Measurements from ENCODE around the gene AFF3.

The AFF3 gene

DNA sequence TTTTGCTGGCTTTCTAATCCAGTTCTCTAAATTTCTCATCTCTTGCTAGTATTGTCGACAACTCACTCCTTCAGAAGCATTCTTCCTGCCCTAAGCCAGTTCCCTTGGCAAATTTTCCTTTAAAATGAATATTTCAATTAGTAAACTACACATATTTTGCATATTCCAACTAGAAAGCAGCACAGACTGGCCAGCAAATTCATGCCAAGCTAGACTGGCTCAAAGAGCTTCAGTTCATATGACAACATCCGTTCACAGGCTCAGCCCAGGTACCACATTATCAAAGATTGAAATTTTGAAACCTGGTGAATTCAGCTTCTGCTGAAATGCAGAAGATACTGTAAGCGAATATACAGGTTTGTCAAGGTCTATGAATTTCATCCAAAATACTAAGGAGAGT lies 64.5 kb downstream of the AFF3 start:
- Histone ChIP-seq H3K9me3 (ENCODE audit: control insufficient read depth in 5 of 5, low read length in 5 of 5) (no peaks in the 10 kb centered on the region), H3K4me3 (ENCODE audit: low read depth in 1 of 5, low read length in 5 of 5) (no peak overlapping the region), H3K9ac (ENCODE audit: low read length in 5 of 5) (no peak overlapping the region), H3K27me3 (ENCODE audit: control insufficient read depth in 5 of 5, insufficient read depth in 4 of 5, low read length in 5 of 5) (no peaks in the 10 kb centered on the region), H3K27ac (ENCODE audit: low read depth, low read length) (no peak overlapping the region), H3K4me1 (ENCODE audit: control insufficient read depth in 5 of 5, insufficient read depth in 5 of 5, low read length in 5 of 5) (peaks cover 0 to 11% (median 5%) of the 10 kb centered on the region in 5 donors), H3K36me3 (ENCODE audit: control insufficient read depth in 5 of 5, insufficient read depth in 5 of 5, low read length in 5 of 5) (peaks cover 0 to 4% (median 0%) of the 10 kb centered on the region in 5 donors)

DNA sequence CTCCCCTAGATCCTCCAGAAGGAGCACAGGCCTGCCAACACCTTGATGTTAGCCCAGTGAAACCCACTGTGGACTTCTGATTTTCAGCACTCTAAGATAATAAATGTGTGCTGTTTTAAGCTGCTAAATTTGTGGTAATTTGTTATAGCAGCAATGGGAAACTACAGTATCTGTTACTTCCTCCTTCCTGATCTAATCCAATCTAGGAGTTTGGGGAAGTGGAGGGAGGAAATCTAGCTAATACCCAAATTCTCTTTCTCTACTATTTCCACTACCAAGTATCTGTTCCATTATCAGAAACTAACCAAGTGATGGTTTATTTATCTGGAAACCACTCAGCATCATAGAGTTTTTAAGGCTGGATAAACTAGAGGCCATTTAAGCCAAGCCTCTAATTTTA lies 64.9 kb downstream of the AFF3 start:
- Histone ChIP-seq H3K27ac (ENCODE audit: low read depth, low read length) (no peak overlapping the region), H3K4me1 (ENCODE audit: control insufficient read depth in 5 of 5, insufficient read depth in 5 of 5, low read length in 5 of 5) (peaks cover 0 to 11% (median 5%) of the 10 kb centered on the region in 5 donors), H3K9ac (ENCODE audit: low read length in 5 of 5) (no peak overlapping the region), H3K4me3 (ENCODE audit: low read depth in 1 of 5, low read length in 5 of 5) (no peak overlapping the region), H3K36me3 (ENCODE audit: control insufficient read depth in 5 of 5, insufficient read depth in 5 of 5, low read length in 5 of 5) (peaks cover 0 to 4% (median 0%) of the 10 kb centered on the region in 5 donors), H3K9me3 (ENCODE audit: control insufficient read depth in 5 of 5, low read length in 5 of 5) (no peaks in the 10 kb centered on the region), H3K27me3 (ENCODE audit: control insufficient read depth in 5 of 5, insufficient read depth in 4 of 5, low read length in 5 of 5) (no peaks in the 10 kb centered on the region)

- Histone ChIP-seq H3K9me3 (ENCODE audit: control insufficient read depth in 5 of 5, low read length in 5 of 5) (no peaks in the 10 kb centered on the region), H3K27me3 (ENCODE audit: control insufficient read depth in 5 of 5, insufficient read depth in 4 of 5, low read length in 5 of 5) (no peaks in the 10 kb centered on the region), H3K4me3 (ENCODE audit: low read depth in 1 of 5, low read length in 5 of 5) (no peak overlapping the region), H3K36me3 (ENCODE audit: control insufficient read depth in 5 of 5, insufficient read depth in 5 of 5, low read length in 5 of 5) (peaks cover 0 to 4% (median 0%) of the 10 kb centered on the region in 5 donors), H3K4me1 (ENCODE audit: control insufficient read depth in 5 of 5, insufficient read depth in 5 of 5, low read length in 5 of 5) (peaks cover 0 to 11% (median 5%) of the 10 kb centered on the region in 5 donors), H3K27ac (ENCODE audit: low read depth, low read length) (no peak overlapping the region), H3K9ac (ENCODE audit: low read length in 5 of 5) (no peak overlapping the region)
These were observed 66.9 kb downstream of the AFF3 start for GRCh38 chr2:100075532-100075931.

GRCh38 chr2:100073110-100073509 lies 69.3 kb downstream of the AFF3 start:
- Histone ChIP-seq H3K27ac (ENCODE audit: low read depth, low read length) (no peak overlapping the region), H3K27me3 (ENCODE audit: control insufficient read depth in 5 of 5, insufficient read depth in 4 of 5, low read length in 5 of 5) (no peaks in the 10 kb centered on the region), H3K4me3 (ENCODE audit: low read depth in 1 of 5, low read length in 5 of 5) (no peak overlapping the region), H3K9me3 (ENCODE audit: control insufficient read depth in 5 of 5, low read length in 5 of 5) (no peaks in the 10 kb centered on the region), H3K4me1 (ENCODE audit: control insufficient read depth in 5 of 5, insufficient read depth in 5 of 5, low read length in 5 of 5) (peaks cover 0 to 13% (median 8%) of the 10 kb centered on the region in 5 donors), H3K36me3 (ENCODE audit: control insufficient read depth in 5 of 5, insufficient read depth in 5 of 5, low read length in 5 of 5) (peaks cover 0 to 2% (median 0%) of the 10 kb centered on the region in 5 donors), H3K9ac (ENCODE audit: low read length in 5 of 5) (no peak overlapping the region)

- H3K27me3 ChIP-seq (ENCODE audit: control insufficient read depth in 5 of 5, insufficient read depth in 4 of 5, low read length in 5 of 5) = no peaks in the 10 kb centered on the region
- H3K9ac ChIP-seq (ENCODE audit: low read length in 5 of 5) = no peak overlapping the region
- no peak overlapping the region for H3K4me3 ChIP-seq (ENCODE audit: low read depth in 1 of 5, low read length in 5 of 5)
- H3K27ac ChIP-seq (ENCODE audit: low read depth, low read length) = no peak overlapping the region
- peaks cover 0 to 2% (median 0%) of the 10 kb centered on the region in 5 donors for H3K36me3 ChIP-seq (ENCODE audit: control insufficient read depth in 5 of 5, insufficient read depth in 5 of 5, low read length in 5 of 5)
- peaks cover 0 to 17% (median 12%) of the 10 kb centered on the region in 5 donors for H3K4me1 ChIP-seq (ENCODE audit: control insufficient read depth in 5 of 5, insufficient read depth in 5 of 5, low read length in 5 of 5)
- H3K9me3 ChIP-seq (ENCODE audit: control insufficient read depth in 5 of 5, low read length in 5 of 5) = no peaks in the 10 kb centered on the region
These were observed 69.9 kb downstream of the AFF3 start for GRCh38 chr2:100072503-100072902.

DNA sequence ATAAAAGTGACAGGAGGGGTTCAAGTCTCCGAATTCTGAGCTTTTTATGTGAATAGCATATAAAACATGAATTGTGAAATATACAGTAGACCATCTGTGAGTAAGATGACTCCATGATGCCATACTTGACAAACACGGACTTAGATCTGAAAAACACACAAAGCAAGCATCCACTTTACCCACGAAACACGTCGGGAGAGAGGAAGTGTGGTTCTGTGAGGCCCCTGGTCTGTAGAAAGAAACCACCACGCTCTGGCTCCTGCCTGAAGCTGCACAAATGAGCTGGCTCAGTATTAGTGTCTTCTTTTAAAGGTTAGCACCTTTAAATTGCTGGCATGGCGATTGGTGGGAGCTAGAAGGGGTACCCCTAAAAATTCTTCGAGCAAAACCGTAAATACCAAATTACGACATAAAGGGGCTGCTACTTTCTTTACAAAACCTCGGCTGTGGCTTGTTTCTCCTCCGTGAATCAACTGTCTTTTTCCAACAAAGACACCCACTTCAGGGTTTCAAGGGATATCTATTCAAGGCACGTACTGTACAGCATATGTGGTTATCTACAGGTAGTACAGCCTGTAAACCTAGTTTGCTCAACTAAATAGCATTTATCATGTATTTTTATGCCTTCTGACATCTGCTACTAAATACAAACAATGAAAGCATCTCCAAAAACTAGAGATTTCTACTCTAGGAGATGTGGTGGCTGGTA lies 70.9 kb downstream of the AFF3 start:
- Histone ChIP-seq H3K9ac (ENCODE audit: low read length in 5 of 5) (no peak overlapping the region), H3K27me3 (ENCODE audit: control insufficient read depth in 5 of 5, insufficient read depth in 4 of 5, low read length in 5 of 5) (no peaks in the 10 kb centered on the region), H3K4me1 (ENCODE audit: control insufficient read depth in 5 of 5, insufficient read depth in 5 of 5, low read length in 5 of 5) (peaks cover 0 to 27% (median 13%) of the 10 kb centered on the region in 5 donors), H3K4me3 (ENCODE audit: low read depth in 1 of 5, low read length in 5 of 5) (no peak overlapping the region), H3K36me3 (ENCODE audit: control insufficient read depth in 5 of 5, insufficient read depth in 5 of 5, low read length in 5 of 5) (peaks cover 0 to 2% (median 0%) of the 10 kb centered on the region in 5 donors), H3K27ac (ENCODE audit: low read depth, low read length) (no peak overlapping the region), H3K9me3 (ENCODE audit: control insufficient read depth in 5 of 5, low read length in 5 of 5) (no peaks in the 10 kb centered on the region)

DNA sequence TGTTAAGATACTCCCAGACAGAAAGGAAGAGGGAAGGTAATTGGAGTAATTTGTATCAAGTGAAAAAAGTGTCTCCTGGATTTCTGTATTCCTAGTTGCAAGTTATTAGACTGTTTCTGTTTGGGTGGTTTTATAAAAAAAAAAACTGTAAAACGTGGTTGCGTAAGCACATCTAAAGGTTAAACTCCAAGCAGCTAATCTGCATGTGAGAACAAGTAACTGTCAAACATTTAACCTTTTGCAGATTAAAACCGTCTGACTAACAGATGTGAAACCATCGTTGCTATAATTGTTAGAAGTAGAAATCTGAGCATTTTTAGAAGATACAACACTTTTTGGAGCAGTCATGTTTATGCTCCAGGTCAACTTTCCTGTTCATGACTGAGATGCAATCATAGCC lies 72.3 kb downstream of the AFF3 start:
- H3K4me3 ChIP-seq (ENCODE audit: low read depth in 1 of 5, low read length in 5 of 5) = no peak overlapping the region
- peaks cover 0 to 2% (median 0%) of the 10 kb centered on the region in 5 donors for H3K36me3 ChIP-seq (ENCODE audit: control insufficient read depth in 5 of 5, insufficient read depth in 5 of 5, low read length in 5 of 5)

GRCh38 chr2:100068395-100068794 lies 74.0 kb downstream of the AFF3 start:
- Histone ChIP-seq H3K27ac (ENCODE audit: low read depth, low read length) (no peak overlapping the region), H3K4me1 (ENCODE audit: control insufficient read depth in 5 of 5, insufficient read depth in 5 of 5, low read length in 5 of 5) (peaks cover 0 to 30% (median 12%) of the 10 kb centered on the region in 5 donors), H3K36me3 (ENCODE audit: control insufficient read depth in 5 of 5, insufficient read depth in 5 of 5, low read length in 5 of 5) (peaks cover 0 to 2% (median 0%) of the 10 kb centered on the region in 5 donors), H3K4me3 (ENCODE audit: low read depth in 1 of 5, low read length in 5 of 5) (no peak overlapping the region), H3K9me3 (ENCODE audit: control insufficient read depth in 5 of 5, low read length in 5 of 5) (peaks cover 0 to 2% (median 0%) of the 10 kb centered on the region in 5 donors), H3K27me3 (ENCODE audit: control insufficient read depth in 5 of 5, insufficient read depth in 4 of 5, low read length in 5 of 5) (no peaks in the 10 kb centered on the region), H3K9ac (ENCODE audit: low read length in 5 of 5) (peak overlapping the region in 1 of 5 donors; percentile 29)

More for the DNA sequence above, 72.3 kb downstream of the AFF3 start:
- Histone ChIP-seq H3K9ac (ENCODE audit: low read length in 5 of 5) (peak overlapping the region in 1 of 5 donors; percentile 47), H3K27me3 (ENCODE audit: control insufficient read depth in 5 of 5, insufficient read depth in 4 of 5, low read length in 5 of 5) (no peaks in the 10 kb centered on the region), H3K27ac (ENCODE audit: low read depth, low read length) (peak overlapping the region; percentile 66), H3K4me1 (ENCODE audit: control insufficient read depth in 5 of 5, insufficient read depth in 5 of 5, low read length in 5 of 5) (peaks cover 0 to 34% (median 21%) of the 10 kb centered on the region in 5 donors), H3K9me3 (ENCODE audit: control insufficient read depth in 5 of 5, low read length in 5 of 5) (no peaks in the 10 kb centered on the region)

DNA sequence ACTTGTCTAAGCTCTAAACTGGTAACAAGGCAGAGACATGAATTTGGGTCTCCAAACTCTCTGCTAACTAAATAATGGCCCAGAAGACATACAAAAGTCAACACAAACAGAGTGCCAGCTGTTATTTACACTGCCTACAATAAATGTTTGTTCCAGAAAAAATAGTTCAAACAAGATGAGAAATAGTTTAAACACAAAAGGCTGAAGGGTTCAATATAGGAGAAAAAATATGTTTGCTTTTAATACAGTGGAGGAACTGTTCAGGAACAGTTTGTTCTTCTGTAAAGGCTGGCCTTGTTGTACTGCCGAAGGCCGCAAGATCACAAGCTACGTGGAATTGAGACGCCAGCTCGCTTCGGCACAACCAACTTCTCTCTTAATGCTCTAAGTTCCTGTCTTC lies 74.6 kb downstream of the AFF3 start:
- H3K36me3 ChIP-seq (ENCODE audit: control insufficient read depth in 5 of 5, insufficient read depth in 5 of 5, low read length in 5 of 5) = no peaks in the 10 kb centered on the region
- H3K4me3 ChIP-seq (ENCODE audit: low read depth in 1 of 5, low read length in 5 of 5) = no peak overlapping the region
- H3K9me3 ChIP-seq (ENCODE audit: control insufficient read depth in 5 of 5, low read length in 5 of 5) = peaks cover 0 to 2% (median 0%) of the 10 kb centered on the region in 5 donors
- no peak overlapping the region for H3K9ac ChIP-seq (ENCODE audit: low read length in 5 of 5)
- H3K27me3 ChIP-seq (ENCODE audit: control insufficient read depth in 5 of 5, insufficient read depth in 4 of 5, low read length in 5 of 5) = no peaks in the 10 kb centered on the region
- H3K27ac ChIP-seq (ENCODE audit: low read depth, low read length) = no peak overlapping the region
- peaks cover 0 to 30% (median 12%) of the 10 kb centered on the region in 5 donors for H3K4me1 ChIP-seq (ENCODE audit: control insufficient read depth in 5 of 5, insufficient read depth in 5 of 5, low read length in 5 of 5)

DNA sequence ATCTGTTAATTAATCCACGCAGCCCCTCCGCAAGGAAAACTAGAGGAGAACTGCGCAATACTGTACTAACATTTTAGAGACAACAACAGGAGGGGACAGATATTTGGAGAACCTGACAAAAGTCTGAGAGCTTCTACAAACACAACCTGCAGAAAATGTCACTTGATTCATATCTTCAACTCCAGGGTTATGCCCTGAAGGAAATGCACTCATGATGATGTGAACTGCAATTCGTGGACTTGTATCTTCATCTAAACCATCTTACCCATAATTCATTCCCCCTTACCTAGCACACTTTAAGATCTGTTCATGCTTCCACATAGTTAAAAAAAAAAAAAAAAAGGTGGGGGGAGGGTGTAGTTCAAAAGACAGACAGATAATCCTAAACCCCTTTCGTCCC lies 75.5 kb downstream of the AFF3 start:
- peaks cover 0 to 2% (median 0%) of the 10 kb centered on the region in 5 donors for H3K9me3 ChIP-seq (ENCODE audit: control insufficient read depth in 5 of 5, low read length in 5 of 5)
- no peaks in the 10 kb centered on the region for H3K27me3 ChIP-seq (ENCODE audit: control insufficient read depth in 5 of 5, insufficient read depth in 4 of 5, low read length in 5 of 5)
- H3K4me3 ChIP-seq (ENCODE audit: low read depth in 1 of 5, low read length in 5 of 5) = no peak overlapping the region
- H3K4me1 ChIP-seq (ENCODE audit: control insufficient read depth in 5 of 5, insufficient read depth in 5 of 5, low read length in 5 of 5) = peaks cover 0 to 30% (median 12%) of the 10 kb centered on the region in 5 donors
- H3K36me3 ChIP-seq (ENCODE audit: control insufficient read depth in 5 of 5, insufficient read depth in 5 of 5, low read length in 5 of 5) = no peaks in the 10 kb centered on the region
- no peak overlapping the region for H3K27ac ChIP-seq (ENCODE audit: low read depth, low read length)
- no peak overlapping the region for H3K9ac ChIP-seq (ENCODE audit: low read length in 5 of 5)

Data from subcutaneous abdominal adipose tissue (tissue), 5 donors.